Frontal cortex (tissue), 4 donors: ENCODE results near the gene HIGD2B. TPM values are rescaled to one million over a fixed set of nuclear protein-coding genes. Genes with fewer than 3 reads are reported as not detected.
"Not testable (repeated sequence)": the region's sequence is repeated elsewhere in the genome, so short reads cannot be mapped to it uniquely, and the experiment has no call there.

ENCODE experiments used
- DNase-seq, 2 donors: peaks; one replicate each; pipeline ENCODE4 v3.0.0; 2012; ENCODE audit warnings: low spot score in 2 of 2
- FAIRE-seq: peaks from 2 replicates; lab custom pipeline; 2012; peaks lifted over from hg19 to GRCh38; lab: Jason Lieb, UNC
- total RNA-seq: library from RNA; depleted of rRNA; stranded (reverse); fragments of >200 nt; gene quantifications from one replicate; pipeline ENCODE4 v1.2.3, GENCODE V29; 2014
- donor health status: control.
- donor health status: control.
- donor health status: control.

Gene HIGD2B
- under 0.01 TPM for total RNA-seq

GRCh38 chr15:72685925-72686794 is at the start of gene HIGD2B, which contains the start of gene BBS4:
Gene HIGD2B (minus strand): TSS chr15:72686182. CDS start chr15:72676374, 9,808 bp downstream.
Gene BBS4 (plus strand): TSS chr15:72686207. CDS start chr15:72686228, 21 bp downstream.
- peak; percentile 41 to 69 for DNase-seq
- no peak for FAIRE-seq

- no peak for FAIRE-seq
Observed at GRCh38 chr15:72735111-72735510, 49.1 kb upstream of the HIGD2B start.

GRCh38 chr15:72733941-72734738 is 48.2 kb upstream of the HIGD2B start:
- FAIRE-seq, result no peak
- DNase-seq, result no peak

More at GRCh38 chr15:72735111-72735510, 49.1 kb upstream of the HIGD2B start:
- DNase-seq, result no peak

- DNase-seq (no peak), FAIRE-seq (no peak)
Observed at GRCh38 chr15:72732516-72732915, 46.5 kb upstream of the HIGD2B start.

- DNase-seq, result no peak
- no peak for FAIRE-seq
Observed at GRCh38 chr15:72732086-72732485, 46.1 kb upstream of the HIGD2B start.

GRCh38 chr15:72728821-72729220 is 42.8 kb upstream of the HIGD2B start:
- FAIRE-seq, result no peak
- no peak for DNase-seq

GRCh38 chr15:72728249-72728648 is 42.3 kb upstream of the HIGD2B start:
- not testable (repeated sequence) for FAIRE-seq, DNase-seq

- no peak for DNase-seq
- FAIRE-seq, result no peak
Observed at GRCh38 chr15:72727154-72727553, 41.2 kb upstream of the HIGD2B start.

GRCh38 chr15:72725851-72726250 is 39.9 kb upstream of the HIGD2B start:
- FAIRE-seq, DNase-seq: not testable (repeated sequence)

GRCh38 chr15:72725446-72725845 is 39.5 kb upstream of the HIGD2B start:
- FAIRE-seq (no peak), DNase-seq (no peak)

- DNase-seq, result no peak
- no peak for FAIRE-seq
Observed at GRCh38 chr15:72724028-72724427, 38.0 kb upstream of the HIGD2B start.

GRCh38 chr15:72722071-72722696 is 36.2 kb upstream of the HIGD2B start:
- no peak for FAIRE-seq
- peak in 1 of 2 donors; percentile 35 for DNase-seq

GRCh38 chr15:72708551-72709303 is 22.7 kb upstream of the HIGD2B start:
- FAIRE-seq, DNase-seq: not testable (repeated sequence)

- no peak for DNase-seq
Observed at GRCh38 chr15:72706266-72706665, 20.3 kb upstream of the HIGD2B start.

GRCh38 chr15:72700076-72700475 is 14.1 kb upstream of the HIGD2B start:
- no peak for FAIRE-seq
- DNase-seq, result no peak

More at GRCh38 chr15:72706266-72706665, 20.3 kb upstream of the HIGD2B start:
- FAIRE-seq, result no peak

- FAIRE-seq (no peak), DNase-seq (no peak)
Observed at GRCh38 chr15:72698938-72699337, 13.0 kb upstream of the HIGD2B start.

GRCh38 chr15:72690938-72691337 is 5.0 kb upstream of the HIGD2B start:
- FAIRE-seq, result no peak
- DNase-seq, result no peak

GRCh38 chr15:72688697-72689096 is 2.7 kb upstream of the HIGD2B start:
- DNase-seq (no peak), FAIRE-seq (no peak)

- DNase-seq (no peak), FAIRE-seq (no peak)
Observed at GRCh38 chr15:72685301-72685924, 569 bp downstream of the HIGD2B start.
